Kidney tubule cell (primary cell): Measurements from ENCODE around the gene LRIT3.
"Not testable (repeated sequence)": the region's sequence is repeated elsewhere in the genome, so short reads cannot be mapped to it uniquely, and the experiment has no call there.

ENCODE experiments used
- DNase-seq: peaks from one replicate; pipeline ENCODE4 v3.0.0-alpha.2; 2018; ENCODE audit warnings: low spot score

The LRIT3 gene

DNA sequence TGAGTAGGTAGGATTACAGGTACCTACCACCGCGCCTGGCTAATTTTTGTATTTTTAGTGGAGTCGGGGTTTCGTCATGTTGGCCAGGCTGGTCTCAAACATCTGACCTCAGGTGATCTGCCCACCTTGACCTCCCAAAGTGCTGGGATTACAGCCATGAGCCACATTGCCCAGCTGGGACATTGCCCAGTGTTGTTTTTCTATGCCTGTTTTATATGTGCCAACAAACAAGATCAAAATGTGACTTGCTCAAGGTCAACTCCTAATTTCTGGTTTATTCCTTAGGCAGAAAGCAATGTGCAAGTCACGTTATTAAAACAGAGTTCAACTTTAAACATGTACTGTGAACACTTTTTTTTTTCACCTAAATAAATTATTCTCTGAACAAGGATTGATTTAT, 2.7 kb downstream of the LRIT3 start:
- no peak for DNase-seq

DNA sequence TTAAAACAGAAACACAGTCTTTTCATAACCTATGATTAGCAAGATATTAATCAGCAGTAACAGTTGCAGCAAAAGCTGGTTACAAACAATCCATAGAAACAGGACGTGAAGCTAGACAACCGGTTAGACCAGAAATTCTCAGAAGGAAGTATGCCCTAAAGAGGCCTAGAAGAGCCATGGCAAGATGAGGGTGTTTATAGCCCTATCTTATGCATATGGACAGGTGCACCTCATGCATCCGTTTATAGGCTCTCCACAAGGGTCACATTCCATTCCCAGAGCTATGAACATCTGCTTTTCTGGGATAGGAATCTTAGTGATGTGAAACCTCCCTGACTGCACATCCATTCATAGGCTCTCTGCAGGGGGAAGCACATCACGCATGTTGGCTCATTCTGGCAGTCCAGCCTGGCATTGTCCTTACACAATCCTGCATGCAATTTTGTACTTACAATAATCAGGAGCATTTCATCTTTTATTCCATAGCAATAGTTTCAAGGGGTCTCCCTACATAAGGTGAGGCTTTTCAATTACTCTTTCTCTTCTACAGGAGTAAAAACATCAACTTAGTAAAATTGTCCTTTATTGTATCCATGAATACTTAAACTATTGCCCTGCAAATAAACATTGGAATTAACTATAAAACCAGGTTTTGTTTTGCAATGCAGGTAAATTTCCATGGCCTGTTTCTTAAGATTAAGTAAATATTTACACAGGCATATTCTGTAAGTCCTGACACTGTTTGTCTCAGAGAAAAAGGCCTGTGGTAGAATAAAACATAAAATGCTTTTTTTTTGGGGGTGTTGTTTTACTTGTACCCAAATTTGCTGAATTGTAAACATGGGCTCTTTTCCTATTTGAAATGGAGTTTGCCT, 11.8 kb downstream of the LRIT3 start:
- not testable (repeated sequence) for DNase-seq

- DNase-seq: no peak
Observed at GRCh38 chr4:109861271-109861670, 13.4 kb downstream of the LRIT3 start.

DNA sequence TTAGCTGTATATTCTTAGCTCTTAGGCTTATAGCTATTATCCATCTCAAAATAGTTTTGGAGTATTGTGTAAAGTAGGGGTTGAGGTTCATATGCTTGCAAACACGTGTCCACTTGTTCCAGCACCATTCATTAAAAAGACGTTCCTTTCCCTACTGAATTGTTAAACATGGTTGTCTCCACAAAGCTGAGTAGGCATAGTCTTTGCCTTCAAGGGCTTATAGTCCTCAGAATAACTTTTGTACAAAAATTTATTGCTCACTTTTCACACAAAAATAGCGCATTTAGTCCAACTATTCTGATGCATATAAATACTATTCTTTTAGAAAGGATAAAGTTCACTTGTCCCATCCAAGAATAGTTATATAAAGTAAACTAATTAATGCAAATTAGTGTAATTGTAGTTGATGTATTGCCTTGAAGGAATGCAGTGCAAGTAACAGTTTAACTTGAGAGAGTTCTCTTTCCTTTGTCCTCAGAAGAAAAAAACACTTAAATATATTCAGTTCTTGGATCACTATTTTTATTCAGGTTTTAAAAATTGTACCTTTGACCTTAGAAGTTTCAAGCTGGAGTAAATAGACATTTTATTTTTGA, 14.1 kb downstream of the LRIT3 start:
- no peak for DNase-seq

DNA sequence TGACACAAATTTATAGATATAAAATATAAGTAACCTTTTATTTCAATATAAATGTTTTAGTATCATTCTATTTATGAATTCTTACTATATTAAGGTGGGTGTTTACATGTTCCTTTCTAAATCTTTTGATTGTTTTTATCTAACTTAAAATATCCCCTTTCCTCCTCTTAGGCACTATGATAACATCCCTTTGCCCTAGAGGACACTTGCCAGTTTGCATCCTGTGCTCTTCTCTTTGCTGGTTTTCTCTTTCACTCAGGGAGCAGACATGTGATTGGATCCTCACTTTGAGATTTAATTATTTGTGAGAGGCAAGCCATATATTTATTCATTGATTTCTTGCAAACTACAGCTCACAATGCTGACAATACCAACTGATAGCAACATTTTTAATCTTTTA, 16.2 kb downstream of the LRIT3 start:
- no peak for DNase-seq

- no peak for DNase-seq
Observed at GRCh38 chr4:109870061-109870460, 22.2 kb downstream of the LRIT3 start.

- DNase-seq: no peak
Observed at GRCh38 chr4:109872065-109872464, 24.2 kb downstream of the LRIT3 start.

GRCh38 chr4:109872950-109873656, 25.2 kb downstream of the LRIT3 start:
- no peak for DNase-seq

GRCh38 chr4:109873791-109874514, 26.0 kb downstream of the LRIT3 start:
- DNase-seq: no peak

GRCh38 chr4:109875106-109875505, 27.2 kb downstream of the LRIT3 start:
- DNase-seq: peak; percentile 12

- DNase-seq: not testable (repeated sequence)
Observed at GRCh38 chr4:109875553-109875952, 27.6 kb downstream of the LRIT3 start.

- no peak for DNase-seq
Observed at GRCh38 chr4:109876634-109877265, 28.8 kb downstream of the LRIT3 start.

DNA sequence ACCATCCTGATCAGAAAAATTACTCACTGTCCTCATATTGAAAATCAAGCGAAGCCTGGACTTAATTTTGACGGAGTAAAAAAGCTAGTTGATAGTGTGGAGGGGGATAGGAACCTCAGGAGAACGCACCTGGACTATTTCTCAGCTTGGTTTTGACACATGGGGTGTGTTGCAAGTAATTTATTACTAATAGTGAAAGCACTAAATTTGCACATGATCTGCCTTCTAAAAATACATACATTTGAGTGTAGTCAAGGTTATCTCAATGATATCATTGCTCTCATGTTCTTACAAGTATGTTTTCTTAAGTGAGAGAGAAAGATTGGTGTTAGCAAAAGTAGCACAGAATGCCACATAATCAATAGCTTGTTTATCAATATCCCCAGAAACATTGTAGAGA, 29.5 kb downstream of the LRIT3 start:
- DNase-seq: no peak

DNA sequence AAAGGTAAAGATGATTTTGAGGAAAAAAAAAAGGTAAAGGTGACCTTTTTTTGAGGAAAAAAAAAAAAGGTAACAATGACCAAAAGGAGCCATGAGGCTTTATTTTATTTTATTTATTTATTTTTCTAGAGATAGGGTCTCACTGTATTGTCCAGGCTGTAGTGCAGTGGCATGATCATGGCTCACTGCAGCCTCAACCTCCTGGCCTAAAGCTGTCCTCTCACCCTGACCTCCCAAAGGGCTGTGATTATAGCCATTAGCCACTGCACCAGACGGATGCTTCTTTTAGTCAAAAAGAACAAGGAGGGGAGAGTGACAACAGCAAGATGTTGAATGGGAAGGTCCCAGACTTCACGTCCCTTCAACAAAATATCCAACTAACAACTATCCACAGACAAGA, 30.4 kb downstream of the LRIT3 start:
- no peak for DNase-seq

DNA sequence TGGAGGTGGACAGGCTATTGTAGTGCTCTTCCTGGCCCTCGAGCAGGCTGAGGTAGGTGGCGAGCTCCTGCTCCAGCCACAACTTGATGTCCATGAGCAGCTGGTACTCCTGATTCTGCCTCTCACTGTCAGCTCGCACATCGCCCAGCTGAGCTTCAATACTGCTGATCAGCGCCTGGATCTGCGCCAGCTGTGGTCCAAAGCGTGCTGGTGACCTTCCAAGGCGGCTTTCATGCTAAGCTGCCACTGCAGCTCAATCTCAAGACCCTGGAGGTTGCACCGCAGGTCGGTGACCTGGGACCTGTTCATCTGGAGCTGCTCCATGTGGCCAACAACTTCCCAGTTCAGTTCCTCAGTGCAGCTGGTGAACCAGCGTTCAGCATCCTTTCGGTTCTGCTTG, 31.2 kb downstream of the LRIT3 start:
- no peak for DNase-seq

GRCh38 chr4:109879636-109880314, 31.9 kb downstream of the LRIT3 start:
- DNase-seq: no peak

DNA sequence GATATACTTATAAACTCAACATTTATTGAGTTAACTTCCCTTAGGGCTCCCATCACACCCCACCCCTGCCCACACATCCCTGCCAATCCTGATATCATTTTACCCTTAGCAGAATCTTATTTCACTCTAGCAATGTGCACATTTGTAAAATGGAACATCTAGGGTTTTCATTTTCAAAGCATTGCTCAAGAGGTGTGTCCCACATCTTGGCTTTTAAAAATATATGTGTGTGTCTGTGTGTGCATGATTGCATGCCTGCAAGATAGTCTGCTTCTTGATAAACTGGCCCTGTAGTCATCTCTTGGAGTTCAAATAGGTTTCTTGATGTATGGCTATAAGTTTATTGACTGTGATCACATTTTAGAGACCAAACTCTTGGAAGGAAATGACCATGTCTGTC, 38.4 kb downstream of the LRIT3 start:
- DNase-seq: no peak

- no peak for DNase-seq
Observed at GRCh38 chr4:109887071-109887470, 39.2 kb downstream of the LRIT3 start.

GRCh38 chr4:109890076-109890475, 42.2 kb downstream of the LRIT3 start:
- DNase-seq: no peak

- no peak for DNase-seq
Observed at GRCh38 chr4:109902559-109903251, 54.8 kb downstream of the LRIT3 start.

DNA sequence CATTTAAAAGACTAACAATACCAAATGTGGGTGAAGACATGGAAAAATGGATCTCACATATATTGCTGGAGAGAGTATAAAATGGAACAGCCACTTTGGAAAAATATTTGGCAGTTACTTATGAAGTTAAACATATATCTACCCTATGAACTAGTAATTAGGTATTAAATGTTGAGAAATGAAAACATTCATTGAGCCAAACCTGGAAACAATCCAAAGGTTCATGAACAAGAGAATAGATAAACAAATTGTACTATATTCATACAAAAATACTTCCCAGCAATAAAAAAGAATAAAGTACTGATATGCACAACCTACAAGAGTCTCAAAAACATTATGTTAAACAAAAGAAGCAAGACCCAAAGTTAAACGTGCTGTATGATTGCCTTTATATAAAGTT, 60.8 kb downstream of the LRIT3 start:
- no peak for DNase-seq
